Peyer's patch (tissue), 4 donors: Measurements from ENCODE around the gene LMBRD1. TPM values are rescaled to one million over a fixed set of nuclear protein-coding genes. Genes with fewer than 3 reads are reported as not detected.

Source experiments
- DNase-seq, 3 donors: peaks; one replicate each; pipeline ENCODE4 v3.0.0-alpha.2; 2017 to 2019
- H3K27ac ChIP-seq, 4 donors: fragments of 200-600 bp; sonication (generic); one replicate each; pipeline ENCODE4 v1.5.1; 2016 to 2019
- H3K27me3 ChIP-seq, 2 donors: fragments of 200-600 bp; sonication (generic); one replicate each; pipeline ENCODE4 v1.5.1; 2019
- H3K36me3 ChIP-seq, 3 donors: fragments of 200-600 bp; sonication (generic); one replicate each; pipeline ENCODE4 v1.5.1; 2016 to 2019
- H3K4me1 ChIP-seq, 4 donors: fragments of 200-600 bp; sonication (generic); one replicate each; pipeline ENCODE4 v1.5.1; 2016 to 2019
- H3K4me3 ChIP-seq, 4 donors: fragments of 200-600 bp; sonication (generic); 1 replicate in 3 of 4; 2 replicates in 1 of 4; pipeline ENCODE4 v1.5.1; 2016 to 2019; ENCODE audit warnings: mild to moderate bottlenecking in 1 of 4
- H3K9me3 ChIP-seq, 4 donors: fragments of 200-600 bp; sonication (generic); one replicate each; pipeline ENCODE4 v1.5.1; 2016 to 2019; ENCODE audit warnings: mild to moderate bottlenecking in 1 of 4
- CTCF ChIP-seq, 6 experiments: fragments of 450-650 bp in 4 of 6; fragments of 200-600 bp in 2 of 6; sonication (generic) in 1 of 6; IDR thresholded peaks; one replicate each; pipeline ENCODE4 v1.5.1; 2017 to 2019; ENCODE audit warnings: antibody characterized with exemption in 6 of 6, mild to moderate bottlenecking in 3 of 6, moderate library complexity in 1 of 6
- POLR2A ChIP-seq, 2 donors: fragments of 450-650 bp; IDR thresholded peaks; one replicate each; pipeline ENCODE4 v1.5.1; 2017; ENCODE audit warnings: antibody characterized with exemption in 2 of 2, mild to moderate bottlenecking in 2 of 2, moderate library complexity in 2 of 2
- total RNA-seq, 4 donors: library from RNA; depleted of rRNA; stranded (reverse); fragments of >200 nt; gene quantifications; one replicate each; pipeline ENCODE4 v1.1.0, GENCODE V29; 2016

The LMBRD1 gene
- total RNA-seq, 4 donors from 2014 or later = 31.4 to 103 (median 61.0) TPM

- Histone ChIP-seq H3K27me3 (no peaks in the 10 kb centered on the region), H3K9me3 (no peaks in the 10 kb centered on the region), H3K36me3 (no peaks in the 10 kb centered on the region), H3K4me1 (no peaks in the 10 kb centered on the region), H3K27ac (no peak overlapping the region), H3K4me3 (no peak overlapping the region)
- TF ChIP-seq CTCF (IDR thresholded peaks at IDR 0.05) (no peak), POLR2A (IDR thresholded peaks at IDR 0.05) (no peak)
- no peak for DNase-seq
These were observed 33.0 kb downstream of the LMBRD1 start for GRCh38 chr6:69763763-69764162.

GRCh38 chr6:69761853-69762252, 35.0 kb downstream of the LMBRD1 start:
- no peak for DNase-seq
- Histone ChIP-seq H3K27me3 (no peaks in the 10 kb centered on the region), H3K9me3 (no peaks in the 10 kb centered on the region), H3K36me3 (no peaks in the 10 kb centered on the region), H3K4me1 (no peaks in the 10 kb centered on the region), H3K27ac (no peak overlapping the region), H3K4me3 (no peak overlapping the region)
- TF ChIP-seq POLR2A (IDR thresholded peaks at IDR 0.05) (no peak), CTCF (IDR thresholded peaks at IDR 0.05) (no peak)

DNA sequence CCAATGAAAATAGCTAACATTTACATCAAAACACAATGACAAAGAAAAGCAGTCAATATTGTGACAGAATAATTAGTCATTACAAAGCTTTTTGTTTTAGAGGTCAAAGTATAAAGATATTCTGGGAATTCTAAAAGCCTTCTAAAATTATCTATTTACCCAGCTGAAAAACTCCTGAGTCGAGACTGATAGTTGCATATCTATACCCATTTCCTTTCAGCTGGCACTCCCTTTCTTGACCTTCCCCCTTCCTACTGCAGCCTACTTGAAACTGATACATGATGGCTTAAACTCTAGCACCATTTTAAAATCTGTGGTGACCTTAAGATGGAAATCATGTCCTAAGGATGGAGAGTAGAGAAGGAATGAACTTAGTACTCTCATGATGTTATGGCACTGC, 38.6 kb downstream of the LMBRD1 start:
- H3K36me3 ChIP-seq = no peaks in the 10 kb centered on the region
- no peaks in the 10 kb centered on the region for H3K27me3 ChIP-seq
- H3K4me1 ChIP-seq = no peaks in the 10 kb centered on the region
- no peak overlapping the region for H3K4me3 ChIP-seq
- no peak for DNase-seq
- H3K27ac ChIP-seq = no peak overlapping the region
- TF ChIP-seq CTCF (IDR thresholded peaks at IDR 0.05) (no peak), POLR2A (IDR thresholded peaks at IDR 0.05) (no peak)
- no peaks in the 10 kb centered on the region for H3K9me3 ChIP-seq

DNA sequence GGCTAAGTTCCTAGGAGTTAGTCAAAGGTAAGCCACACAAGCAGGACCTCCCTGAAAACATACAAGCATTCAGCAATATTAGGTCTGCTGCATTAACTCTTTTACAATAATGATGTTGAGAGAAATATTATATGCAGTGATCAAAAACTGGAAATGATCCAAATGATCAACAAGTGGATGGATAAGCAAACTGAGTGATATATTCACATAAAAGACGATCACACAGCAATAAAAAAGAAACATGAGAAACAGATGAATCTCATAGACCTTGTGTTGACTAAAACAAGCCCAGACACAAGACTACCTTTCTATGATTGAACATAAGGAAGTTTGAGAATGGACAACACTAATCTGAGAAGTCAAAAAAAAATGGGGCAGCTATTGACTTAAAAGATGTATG, 39.9 kb downstream of the LMBRD1 start:
- no peak overlapping the region for H3K27ac ChIP-seq
- H3K36me3 ChIP-seq = no peaks in the 10 kb centered on the region
- H3K27me3 ChIP-seq = no peaks in the 10 kb centered on the region
- TF ChIP-seq CTCF (IDR thresholded peaks at IDR 0.05) (no peak), POLR2A (IDR thresholded peaks at IDR 0.05) (no peak)
- no peak for DNase-seq
- no peaks in the 10 kb centered on the region for H3K4me1 ChIP-seq
- H3K9me3 ChIP-seq = no peaks in the 10 kb centered on the region
- H3K4me3 ChIP-seq = no peak overlapping the region

GRCh38 chr6:69756366-69756765, 40.4 kb downstream of the LMBRD1 start:
- Histone ChIP-seq H3K27me3 (no peaks in the 10 kb centered on the region), H3K4me1 (no peaks in the 10 kb centered on the region), H3K4me3 (no peak overlapping the region), H3K27ac (no peak overlapping the region), H3K36me3 (no peaks in the 10 kb centered on the region), H3K9me3 (no peaks in the 10 kb centered on the region)
- DNase-seq = no peak
- no peak for TF ChIP-seq POLR2A (IDR thresholded peaks at IDR 0.05)
- TF ChIP-seq CTCF (IDR thresholded peaks at IDR 0.05) = no peak

DNA sequence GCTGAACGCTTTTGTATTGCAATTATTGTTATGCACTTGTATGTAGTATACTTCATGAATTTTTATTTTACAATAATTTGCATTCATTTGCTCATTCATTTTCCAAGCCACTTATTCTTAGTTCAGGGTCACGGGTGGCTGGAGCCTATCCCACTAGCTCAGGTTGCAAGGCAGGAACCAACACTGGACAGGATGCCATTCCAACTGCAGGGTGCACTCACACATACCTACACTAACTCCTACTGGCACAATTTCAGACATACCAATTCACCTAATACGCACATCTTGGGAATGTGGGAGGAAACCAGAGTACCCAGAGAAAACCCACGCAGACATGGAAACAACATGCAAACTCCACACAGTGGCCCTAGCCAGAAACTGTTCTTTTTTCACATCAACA, 61.8 kb downstream of the LMBRD1 start:
- Histone ChIP-seq H3K9me3 (no peaks in the 10 kb centered on the region), H3K36me3 (no peaks in the 10 kb centered on the region), H3K27me3 (no peaks in the 10 kb centered on the region), H3K4me1 (no peaks in the 10 kb centered on the region), H3K4me3 (no peak overlapping the region), H3K27ac (no peak overlapping the region)
- no peak for TF ChIP-seq CTCF (IDR thresholded peaks at IDR 0.05)
- no peak for TF ChIP-seq POLR2A (IDR thresholded peaks at IDR 0.05)
- no peak for DNase-seq
